Measurements from ENCODE around the gene RBFOX1.

Gene RBFOX1

DNA sequence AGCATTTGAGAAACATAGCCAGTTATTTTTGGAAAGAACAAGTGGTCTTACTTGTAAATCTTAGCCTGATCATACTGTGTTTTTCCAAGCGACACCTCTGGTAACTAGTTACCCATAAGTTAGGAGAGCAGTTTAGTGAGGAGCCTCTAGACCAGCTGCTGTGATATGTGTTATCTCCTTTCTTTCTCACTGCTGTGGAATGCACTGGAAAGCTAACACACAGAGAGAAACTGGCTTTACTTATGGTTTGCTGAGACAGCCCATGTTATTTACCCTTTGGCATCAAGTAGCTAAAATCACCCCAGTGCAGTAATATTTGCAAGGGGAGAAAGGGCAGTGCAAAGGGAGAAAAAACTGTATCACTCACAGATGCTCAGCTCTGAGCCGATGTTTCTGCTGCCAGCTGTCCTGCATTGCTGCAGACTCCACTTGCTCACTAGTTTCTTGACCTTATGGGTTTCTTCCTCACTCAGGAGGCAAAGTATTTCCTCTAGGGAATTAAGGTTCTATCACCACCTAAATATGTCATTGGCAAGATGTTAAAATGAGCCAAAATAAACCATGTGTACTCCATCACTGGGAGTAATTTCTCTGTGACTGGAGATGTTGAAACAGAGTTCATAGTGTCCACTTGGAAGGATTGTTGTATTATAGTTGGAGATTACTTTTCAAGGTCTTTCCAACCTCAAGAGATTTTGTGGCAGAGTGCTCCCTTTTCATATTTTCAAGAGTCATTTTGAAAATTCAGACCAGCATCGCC is 2.3 kb downstream of the RBFOX1 start:
- no peak for DNase-seq (ENCODE audit: low read depth)

- DNase-seq (ENCODE audit: low read depth) = no peak
Measured at GRCh38 chr16:7335991-7336634, 3.5 kb downstream of the RBFOX1 start.

GRCh38 chr16:7336742-7337141 is 4.1 kb downstream of the RBFOX1 start:
- no peak for DNase-seq (ENCODE audit: low read depth)

GRCh38 chr16:7338826-7339225 is 6.2 kb downstream of the RBFOX1 start:
- no peak for DNase-seq (ENCODE audit: low read depth)

DNA sequence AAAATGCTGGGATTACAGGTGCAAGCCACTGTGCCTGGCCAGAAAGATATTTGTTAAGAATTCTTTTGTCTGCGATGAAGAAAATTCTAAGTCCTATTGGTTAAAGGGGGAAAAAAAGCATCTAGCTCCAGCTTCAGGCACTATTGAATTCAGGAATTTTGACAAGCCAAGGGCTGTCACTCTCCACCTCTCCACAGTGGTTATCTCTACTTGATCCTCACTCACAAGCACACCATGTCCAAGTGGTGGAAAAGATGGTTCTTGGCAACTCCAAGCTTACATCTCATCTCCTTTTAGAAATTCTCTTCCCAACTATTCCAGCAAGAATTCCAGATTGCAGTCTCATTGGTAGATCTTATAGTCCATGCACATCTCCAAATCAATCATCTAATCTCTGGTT is 7.1 kb downstream of the RBFOX1 start:
- DNase-seq (ENCODE audit: low read depth) = no peak

DNA sequence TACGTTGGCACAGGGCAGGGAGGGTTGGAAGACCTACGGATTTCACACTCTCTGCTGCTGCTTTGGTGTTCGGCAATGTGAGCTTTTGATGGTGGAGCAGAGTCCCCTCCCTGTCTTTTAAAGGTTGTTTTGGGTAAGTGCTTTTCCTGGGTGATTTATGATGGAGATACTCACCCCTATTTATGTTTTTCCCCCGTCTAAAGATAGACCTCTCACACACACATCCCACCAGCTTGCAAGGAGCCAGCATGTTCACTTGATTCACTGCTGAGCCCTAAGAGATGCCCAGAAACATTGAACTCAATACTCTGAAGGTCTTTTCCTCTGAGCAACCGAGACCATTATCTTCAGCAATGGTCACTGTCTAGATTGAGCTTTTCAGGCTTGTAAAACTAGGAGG is 8.3 kb downstream of the RBFOX1 start:
- DNase-seq (ENCODE audit: low read depth) = no peak

DNA sequence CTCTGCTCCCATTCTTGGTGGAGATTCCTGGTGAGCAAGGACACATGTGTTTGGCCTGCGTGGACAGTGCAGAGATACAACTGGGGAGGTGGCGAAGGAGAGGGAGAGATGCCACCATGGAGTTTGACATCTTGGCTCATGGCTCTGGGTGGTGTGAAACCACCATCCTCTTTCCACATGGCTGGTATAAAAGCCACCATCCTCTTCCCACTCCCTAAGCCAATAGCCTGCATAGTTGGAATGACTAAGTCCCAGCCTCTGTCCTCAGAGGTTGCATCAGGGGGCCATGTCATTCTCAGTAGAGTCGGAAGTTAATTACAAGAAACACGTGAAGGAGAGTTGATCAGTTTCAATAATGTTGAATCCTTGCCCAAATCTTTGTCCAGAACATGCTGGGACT is 10.0 kb downstream of the RBFOX1 start:
- no peak for DNase-seq (ENCODE audit: low read depth)

- DNase-seq (ENCODE audit: low read depth) = no peak
Measured at GRCh38 chr16:7343243-7343642, 10.6 kb downstream of the RBFOX1 start.

DNA sequence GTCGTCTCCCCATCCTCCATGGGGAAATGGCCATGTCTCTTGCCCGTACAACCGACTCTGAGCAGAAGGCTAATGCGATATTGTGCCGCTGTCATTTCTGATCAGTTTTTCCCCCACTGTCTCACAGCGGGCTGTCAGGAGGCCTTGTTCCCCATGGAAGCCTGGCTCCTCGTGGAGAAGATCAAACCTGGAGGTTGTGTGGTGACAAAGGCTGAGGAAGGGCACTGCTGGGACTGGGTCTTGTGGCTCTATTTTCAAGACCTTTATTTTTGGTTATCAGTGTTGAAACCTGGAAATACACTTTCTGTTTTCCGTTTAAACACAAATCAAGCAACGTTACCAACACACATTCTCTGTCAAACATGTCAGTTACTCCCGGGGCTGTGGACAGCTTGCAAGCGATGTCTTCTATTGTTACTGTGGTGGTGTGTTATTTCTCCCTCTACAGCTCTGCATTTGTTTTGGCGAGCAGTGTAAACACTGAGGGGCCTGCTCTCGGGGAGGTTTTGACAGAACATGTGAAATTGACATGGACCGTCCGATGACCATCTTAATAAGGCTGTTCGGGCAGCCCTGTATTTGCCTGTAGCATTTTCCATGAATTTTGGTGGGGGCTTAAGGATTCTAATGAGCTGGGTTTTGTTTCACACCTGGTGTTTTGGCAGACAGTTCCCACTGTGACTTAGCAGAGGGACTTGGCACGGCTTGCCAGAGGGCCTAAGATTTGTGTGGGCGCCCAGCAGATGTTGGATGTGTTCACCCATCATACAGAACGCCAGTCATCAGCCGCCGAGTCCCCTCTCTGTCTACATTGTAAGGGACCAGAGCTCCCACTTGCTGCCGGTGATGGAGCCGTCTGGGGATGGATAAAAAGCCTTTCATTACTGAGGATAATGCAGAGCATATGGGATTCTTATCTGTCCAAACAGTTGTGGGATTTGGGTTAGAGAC is 12.5 kb downstream of the RBFOX1 start:
- no peak for DNase-seq (ENCODE audit: low read depth)

DNA sequence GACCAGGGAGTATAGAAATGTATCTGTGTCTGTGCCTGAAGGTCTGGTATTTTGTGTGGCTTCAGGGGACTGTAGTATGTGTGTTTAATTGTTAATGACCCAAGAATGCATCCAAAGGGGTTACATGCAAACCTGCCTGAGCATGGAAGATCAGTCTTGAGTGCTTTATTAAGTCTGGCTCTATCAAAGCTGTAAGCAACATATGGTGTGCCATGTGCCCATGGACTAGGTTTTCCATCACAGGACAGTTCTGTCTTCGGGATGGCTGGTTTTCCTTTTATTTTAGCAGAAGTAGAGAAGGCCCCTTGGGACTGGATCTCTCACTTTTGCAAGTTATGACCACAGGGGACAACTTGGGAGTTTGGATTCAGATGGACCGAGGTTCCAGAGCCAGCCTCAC is 18.2 kb downstream of the RBFOX1 start:
- no peak for DNase-seq (ENCODE audit: low read depth)

DNA sequence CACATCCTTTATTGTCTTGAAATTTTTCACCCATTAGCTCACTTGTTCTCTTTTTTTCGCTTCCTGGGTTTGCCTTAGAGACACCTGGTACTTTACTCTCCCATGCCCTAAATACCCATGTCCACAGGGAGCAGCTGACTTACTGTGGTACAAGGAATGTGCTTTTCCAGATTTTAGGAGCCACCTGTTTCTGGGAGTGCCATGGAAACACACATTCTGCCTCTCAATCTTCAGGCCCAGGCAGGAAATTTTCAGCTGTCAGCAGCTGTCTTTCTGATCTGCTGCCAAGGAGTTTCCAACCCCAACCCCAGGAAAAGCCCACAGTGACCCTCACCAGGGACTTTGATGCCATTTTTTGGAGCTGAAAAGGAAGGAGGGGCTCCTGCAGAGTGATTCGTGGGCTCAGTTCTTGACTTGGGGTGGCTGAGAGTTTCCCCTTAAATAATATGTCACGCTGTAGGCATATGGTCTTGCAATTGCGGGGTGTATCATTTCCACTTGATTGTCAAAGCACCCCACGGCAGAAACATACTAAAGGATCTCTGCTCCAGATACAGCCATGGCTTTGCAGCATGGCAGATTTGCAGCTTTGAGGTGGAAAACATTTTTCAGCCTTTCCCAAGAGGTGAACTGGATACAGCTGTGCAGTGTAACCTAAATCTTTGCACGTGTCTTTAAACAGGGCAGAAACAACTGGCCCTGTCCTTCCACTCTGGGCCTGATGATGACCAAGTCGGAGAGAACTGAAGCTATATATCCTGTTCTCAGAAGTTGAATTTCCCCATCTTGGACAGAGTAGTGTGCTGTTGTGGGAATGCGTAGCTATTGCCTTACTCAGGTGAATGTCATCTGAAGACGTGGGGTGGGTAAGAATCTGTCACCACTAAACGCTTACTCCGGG is 19.2 kb downstream of the RBFOX1 start:
- DNase-seq (ENCODE audit: low read depth) = no peak

DNA sequence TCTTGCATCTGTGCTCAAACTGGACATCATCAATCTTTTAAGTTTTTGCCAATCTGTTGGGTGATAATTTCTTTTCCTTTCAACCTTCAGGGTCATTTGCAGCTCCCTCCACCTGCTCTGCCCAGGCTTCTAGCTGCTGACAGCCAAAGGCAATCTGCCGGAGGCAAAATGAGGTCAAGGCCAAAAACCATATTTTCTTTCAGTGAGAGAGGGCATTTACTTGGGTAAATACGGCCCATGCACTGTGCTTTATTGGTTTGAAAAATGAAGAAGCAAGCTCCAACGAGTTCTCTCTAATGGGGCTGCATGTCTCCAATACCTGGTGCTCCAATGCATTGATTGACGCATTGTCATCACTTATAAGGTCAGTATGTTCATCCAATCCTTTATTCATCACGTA is 23.1 kb downstream of the RBFOX1 start:
- no peak for DNase-seq (ENCODE audit: low read depth)

- DNase-seq (ENCODE audit: low read depth) = no peak
Measured at GRCh38 chr16:7361416-7362129, 28.9 kb downstream of the RBFOX1 start.

DNA sequence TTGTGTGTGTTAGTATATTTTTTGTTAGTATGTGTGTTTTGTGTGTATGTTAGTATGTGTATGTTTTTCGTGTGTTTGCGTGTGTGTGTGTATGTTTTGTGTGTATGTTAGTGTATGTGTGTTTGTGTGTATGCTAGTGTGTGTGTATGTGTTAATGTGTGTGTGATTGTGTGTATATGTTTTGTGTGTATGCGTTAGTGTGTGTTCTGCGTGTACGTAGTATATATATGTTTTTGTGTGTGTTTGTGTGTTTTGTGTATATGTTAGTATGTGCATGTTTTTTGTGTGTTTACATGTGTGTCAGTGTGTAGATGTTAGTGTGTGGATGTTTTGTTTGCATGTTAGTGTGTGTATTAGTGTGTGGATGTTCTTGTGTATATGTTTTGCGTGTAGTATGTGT is 29.6 kb downstream of the RBFOX1 start:
- DNase-seq (ENCODE audit: low read depth) = no peak

DNA sequence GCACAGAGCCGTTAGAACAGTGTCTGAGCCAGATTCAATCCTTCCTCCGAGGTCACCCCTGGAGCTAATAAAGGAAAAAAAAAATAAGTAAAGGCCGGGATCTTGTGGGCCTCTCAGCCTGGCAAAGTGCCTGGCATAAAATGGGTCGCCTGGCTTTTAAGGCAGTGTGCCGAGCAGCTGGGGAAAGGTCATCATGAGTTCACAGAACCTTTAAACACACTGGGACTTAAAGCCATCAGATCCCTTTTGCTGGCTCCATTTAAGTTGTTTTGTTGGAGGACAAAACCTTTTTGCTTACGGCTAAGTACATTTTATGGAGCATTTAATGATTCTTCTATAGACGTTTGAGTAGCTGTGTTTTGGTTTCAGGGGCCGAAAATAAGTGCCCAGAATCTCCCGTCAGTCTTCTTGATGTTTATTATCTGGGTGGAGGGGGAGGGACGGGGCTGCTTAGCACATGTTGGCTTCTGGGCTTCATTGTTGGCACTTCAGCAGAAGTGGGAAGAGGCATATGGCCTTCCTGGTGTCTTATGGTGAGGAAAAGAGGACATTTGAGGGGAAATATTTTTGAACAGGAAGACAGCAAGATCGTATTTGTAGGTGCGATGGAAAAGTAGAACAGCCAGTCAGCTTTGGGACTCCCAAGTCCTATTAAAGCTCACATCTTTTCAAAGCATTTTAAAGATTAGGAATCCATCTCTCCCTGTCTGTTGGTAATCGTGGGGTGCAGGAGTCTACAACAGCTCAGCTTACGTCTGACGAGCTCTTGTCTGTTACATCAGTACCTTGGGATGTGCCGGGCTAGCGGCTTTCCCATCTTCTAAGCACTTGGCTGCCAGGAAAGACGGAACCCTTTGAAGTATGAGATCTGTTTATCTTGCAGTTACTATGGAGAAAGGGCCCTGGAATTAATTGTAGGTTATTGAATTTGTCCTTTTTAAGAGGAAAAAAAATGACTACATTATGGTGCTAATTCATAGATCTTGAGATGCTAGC is 31.1 kb downstream of the RBFOX1 start:
- no peak for DNase-seq (ENCODE audit: low read depth)

- no peak for DNase-seq (ENCODE audit: low read depth)
Measured at GRCh38 chr16:7366041-7366440, 33.4 kb downstream of the RBFOX1 start.

DNA sequence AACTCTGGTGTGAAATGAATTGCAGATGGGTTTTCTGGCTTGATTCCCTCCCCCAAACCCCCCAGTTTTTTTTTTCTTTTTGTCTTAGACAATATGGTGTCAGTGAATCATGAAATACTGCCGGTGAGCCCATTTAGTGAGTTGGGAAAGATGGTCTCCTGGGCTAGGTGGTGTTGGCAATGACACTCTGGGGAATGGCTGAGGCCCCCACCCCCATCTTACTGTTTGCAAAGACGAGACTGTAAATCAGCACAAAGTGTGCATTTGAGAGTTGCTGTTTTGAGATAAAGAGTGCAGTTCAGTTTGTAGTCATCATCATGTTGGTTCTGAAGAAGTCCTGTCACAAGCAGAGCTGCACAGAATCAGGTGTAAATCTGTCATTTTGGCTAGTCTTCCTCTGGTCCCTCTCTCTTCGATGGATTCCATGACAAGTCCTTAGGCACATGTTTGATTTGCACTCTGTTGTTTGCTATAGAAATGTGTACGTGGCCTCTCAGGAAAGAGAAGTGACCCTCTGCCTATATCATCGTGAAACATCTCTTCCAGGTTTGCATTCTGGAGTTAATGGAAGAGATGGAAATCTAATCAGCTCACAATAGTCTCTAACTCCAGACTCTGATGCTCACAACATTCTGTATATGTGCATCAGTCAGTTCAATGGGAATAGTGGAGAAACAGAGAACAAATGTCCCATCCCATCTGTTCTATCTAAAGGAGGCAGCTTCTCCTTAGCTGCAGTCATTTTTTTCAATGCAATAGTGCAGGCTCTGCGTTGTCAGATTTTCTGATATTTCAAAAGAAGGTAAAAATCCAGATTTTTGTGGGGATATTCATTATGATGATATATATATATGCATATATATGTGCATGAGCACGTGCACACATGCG is 34.6 kb downstream of the RBFOX1 start:
- no peak for DNase-seq (ENCODE audit: low read depth)

GRCh38 chr16:7369204-7369603 is 36.6 kb downstream of the RBFOX1 start:
- DNase-seq (ENCODE audit: low read depth) = no peak

GRCh38 chr16:7372095-7372494 is 39.5 kb downstream of the RBFOX1 start:
- DNase-seq (ENCODE audit: low read depth) = no peak

Measured in HS-27A (cell line).